ENCODE data around the gene KLF6.

The KLF6 gene

GRCh38 chr10:3781468-3782145 is 3.4 kb downstream of the KLF6 start:
- peak overlapping the region; percentile 99 to 100 for H3K27ac ChIP-seq (ENCODE audit: low read depth in 2 of 2, low read length in 2 of 2)
- peak overlapping the region; percentile 77 to 99 for H3K4me3 ChIP-seq (ENCODE audit: low read length in 2 of 2)
- peaks cover 44 to 56% of the 10 kb centered on the region in 2 donors for H3K4me1 ChIP-seq (ENCODE audit: control insufficient read depth in 2 of 2, insufficient read depth in 2 of 2, low read length in 2 of 2)
- H3K9me3 ChIP-seq (ENCODE audit: control insufficient read depth in 2 of 2, low read length in 2 of 2) = no peaks in the 10 kb centered on the region
- peak overlapping the region; percentile 93 to 100 for H3K9ac ChIP-seq (ENCODE audit: low read depth in 1 of 2, low read length in 2 of 2)
- H3K27me3 ChIP-seq (ENCODE audit: control insufficient read depth in 2 of 2, insufficient read depth in 2 of 2, low read length in 2 of 2) = no peaks in the 10 kb centered on the region
- H3K36me3 ChIP-seq (ENCODE audit: control insufficient read depth in 2 of 2, insufficient read depth in 2 of 2, low read length in 2 of 2) = peaks cover 52 to 56% of the 10 kb centered on the region in 2 donors

GRCh38 chr10:3780771-3781467 is 4.1 kb downstream of the KLF6 start:
- no peaks in the 10 kb centered on the region for H3K9me3 ChIP-seq (ENCODE audit: control insufficient read depth in 2 of 2, low read length in 2 of 2)
- H3K4me1 ChIP-seq (ENCODE audit: control insufficient read depth in 2 of 2, insufficient read depth in 2 of 2, low read length in 2 of 2) = peaks cover 49 to 61% of the 10 kb centered on the region in 2 donors
- H3K9ac ChIP-seq (ENCODE audit: low read depth in 1 of 2, low read length in 2 of 2) = peak overlapping the region; percentile 93 to 100
- peak overlapping the region; percentile 77 to 99 for H3K4me3 ChIP-seq (ENCODE audit: low read length in 2 of 2)
- H3K36me3 ChIP-seq (ENCODE audit: control insufficient read depth in 2 of 2, insufficient read depth in 2 of 2, low read length in 2 of 2) = peaks cover 56 to 61% of the 10 kb centered on the region in 2 donors
- no peaks in the 10 kb centered on the region for H3K27me3 ChIP-seq (ENCODE audit: control insufficient read depth in 2 of 2, insufficient read depth in 2 of 2, low read length in 2 of 2)
- peak overlapping the region; percentile 99 to 100 for H3K27ac ChIP-seq (ENCODE audit: low read depth in 2 of 2, low read length in 2 of 2)

- peak overlapping the region; percentile 99 to 100 for H3K27ac ChIP-seq (ENCODE audit: low read depth in 2 of 2, low read length in 2 of 2)
- H3K27me3 ChIP-seq (ENCODE audit: control insufficient read depth in 2 of 2, insufficient read depth in 2 of 2, low read length in 2 of 2) = no peaks in the 10 kb centered on the region
- no peaks in the 10 kb centered on the region for H3K9me3 ChIP-seq (ENCODE audit: control insufficient read depth in 2 of 2, low read length in 2 of 2)
- H3K4me1 ChIP-seq (ENCODE audit: control insufficient read depth in 2 of 2, insufficient read depth in 2 of 2, low read length in 2 of 2) = peaks cover 51 to 68% of the 10 kb centered on the region in 2 donors
- H3K36me3 ChIP-seq (ENCODE audit: control insufficient read depth in 2 of 2, insufficient read depth in 2 of 2, low read length in 2 of 2) = peaks cover 63 to 66% of the 10 kb centered on the region in 2 donors
- H3K4me3 ChIP-seq (ENCODE audit: low read length in 2 of 2) = peak overlapping the region; percentile 77 to 99
- peak overlapping the region; percentile 93 to 100 for H3K9ac ChIP-seq (ENCODE audit: low read depth in 1 of 2, low read length in 2 of 2)
Observed at GRCh38 chr10:3780021-3780770, 4.8 kb downstream of the KLF6 start.

- peaks cover 55 to 72% of the 10 kb centered on the region in 2 donors for H3K4me1 ChIP-seq (ENCODE audit: control insufficient read depth in 2 of 2, insufficient read depth in 2 of 2, low read length in 2 of 2)
- peak overlapping the region; percentile 44 to 99 for H3K4me3 ChIP-seq (ENCODE audit: low read length in 2 of 2)
- H3K27ac ChIP-seq (ENCODE audit: low read depth in 2 of 2, low read length in 2 of 2) = peak overlapping the region; percentile 38 to 99
- peaks cover 64 to 69% of the 10 kb centered on the region in 2 donors for H3K36me3 ChIP-seq (ENCODE audit: control insufficient read depth in 2 of 2, insufficient read depth in 2 of 2, low read length in 2 of 2)
- H3K27me3 ChIP-seq (ENCODE audit: control insufficient read depth in 2 of 2, insufficient read depth in 2 of 2, low read length in 2 of 2) = no peaks in the 10 kb centered on the region
- H3K9ac ChIP-seq (ENCODE audit: low read depth in 1 of 2, low read length in 2 of 2) = peak overlapping the region in 1 of 2 donors; percentile 93
- H3K9me3 ChIP-seq (ENCODE audit: control insufficient read depth in 2 of 2, low read length in 2 of 2) = no peaks in the 10 kb centered on the region
Observed at GRCh38 chr10:3779158-3779741, 5.8 kb downstream of the KLF6 start.

- H3K27ac ChIP-seq (ENCODE audit: low read depth in 2 of 2, low read length in 2 of 2) = peak overlapping the region; percentile 38 to 99
- no peaks in the 10 kb centered on the region for H3K9me3 ChIP-seq (ENCODE audit: control insufficient read depth in 2 of 2, low read length in 2 of 2)
- peaks cover 55 to 72% of the 10 kb centered on the region in 2 donors for H3K4me1 ChIP-seq (ENCODE audit: control insufficient read depth in 2 of 2, insufficient read depth in 2 of 2, low read length in 2 of 2)
- no peak overlapping the region for H3K4me3 ChIP-seq (ENCODE audit: low read length in 2 of 2)
- H3K9ac ChIP-seq (ENCODE audit: low read depth in 1 of 2, low read length in 2 of 2) = peak overlapping the region in 1 of 2 donors; percentile 93
- peaks cover 64 to 69% of the 10 kb centered on the region in 2 donors for H3K36me3 ChIP-seq (ENCODE audit: control insufficient read depth in 2 of 2, insufficient read depth in 2 of 2, low read length in 2 of 2)
- H3K27me3 ChIP-seq (ENCODE audit: control insufficient read depth in 2 of 2, insufficient read depth in 2 of 2, low read length in 2 of 2) = no peaks in the 10 kb centered on the region
Observed at GRCh38 chr10:3778692-3779157, 6.3 kb downstream of the KLF6 start.

- Histone ChIP-seq H3K4me1 (ENCODE audit: control insufficient read depth in 2 of 2, insufficient read depth in 2 of 2, low read length in 2 of 2) (peaks cover 55 to 72% of the 10 kb centered on the region in 2 donors), H3K27ac (ENCODE audit: low read depth in 2 of 2, low read length in 2 of 2) (peak overlapping the region; percentile 27 to 46), H3K36me3 (ENCODE audit: control insufficient read depth in 2 of 2, insufficient read depth in 2 of 2, low read length in 2 of 2) (peaks cover 64 to 65% of the 10 kb centered on the region in 2 donors), H3K9me3 (ENCODE audit: control insufficient read depth in 2 of 2, low read length in 2 of 2) (no peaks in the 10 kb centered on the region), H3K27me3 (ENCODE audit: control insufficient read depth in 2 of 2, insufficient read depth in 2 of 2, low read length in 2 of 2) (no peaks in the 10 kb centered on the region), H3K9ac (ENCODE audit: low read depth in 1 of 2, low read length in 2 of 2) (peak overlapping the region in 1 of 2 donors; percentile 93), H3K4me3 (ENCODE audit: low read length in 2 of 2) (no peak overlapping the region)
Observed at GRCh38 chr10:3777981-3778691, 6.9 kb downstream of the KLF6 start.

GRCh38 chr10:3776796-3777571 is 8.0 kb downstream of the KLF6 start:
- H3K9ac ChIP-seq (ENCODE audit: low read depth in 1 of 2, low read length in 2 of 2) = peak overlapping the region in 1 of 2 donors; percentile 21
- H3K4me1 ChIP-seq (ENCODE audit: control insufficient read depth in 2 of 2, insufficient read depth in 2 of 2, low read length in 2 of 2) = peaks cover 50 to 66% of the 10 kb centered on the region in 2 donors
- peak overlapping the region; percentile 67 to 76 for H3K27ac ChIP-seq (ENCODE audit: low read depth in 2 of 2, low read length in 2 of 2)
- H3K4me3 ChIP-seq (ENCODE audit: low read length in 2 of 2) = no peak overlapping the region
- peaks cover 60% of the 10 kb centered on the region in 2 donors for H3K36me3 ChIP-seq (ENCODE audit: control insufficient read depth in 2 of 2, insufficient read depth in 2 of 2, low read length in 2 of 2)
- no peaks in the 10 kb centered on the region for H3K9me3 ChIP-seq (ENCODE audit: control insufficient read depth in 2 of 2, low read length in 2 of 2)
- no peaks in the 10 kb centered on the region for H3K27me3 ChIP-seq (ENCODE audit: control insufficient read depth in 2 of 2, insufficient read depth in 2 of 2, low read length in 2 of 2)

- Histone ChIP-seq H3K4me1 (ENCODE audit: control insufficient read depth in 2 of 2, insufficient read depth in 2 of 2, low read length in 2 of 2) (peaks cover 39 to 56% of the 10 kb centered on the region in 2 donors), H3K4me3 (ENCODE audit: low read length in 2 of 2) (no peak overlapping the region), H3K9ac (ENCODE audit: low read depth in 1 of 2, low read length in 2 of 2) (peak overlapping the region in 1 of 2 donors; percentile 45), H3K27ac (ENCODE audit: low read depth in 2 of 2, low read length in 2 of 2) (peak overlapping the region; percentile 71 to 74), H3K27me3 (ENCODE audit: control insufficient read depth in 2 of 2, insufficient read depth in 2 of 2, low read length in 2 of 2) (no peaks in the 10 kb centered on the region), H3K36me3 (ENCODE audit: control insufficient read depth in 2 of 2, insufficient read depth in 2 of 2, low read length in 2 of 2) (peaks cover 49% of the 10 kb centered on the region in 2 donors), H3K9me3 (ENCODE audit: control insufficient read depth in 2 of 2, low read length in 2 of 2) (no peaks in the 10 kb centered on the region)
Observed at GRCh38 chr10:3775696-3776551, 9.1 kb downstream of the KLF6 start.
